ENCODE results near the gene NDUFB6. TPM values are rescaled to one million over a fixed set of nuclear protein-coding genes. Genes with fewer than 3 reads are reported as not detected.

Gene NDUFB6
- total RNA-seq, 4 donors from 2014 or later: 22.0 to 62.7 (median 33.5) TPM

- DNase-seq: no peak
- H3K4me3 ChIP-seq: no peak overlapping the region
- no peaks in the 10 kb centered on the region for H3K36me3 ChIP-seq
- H3K27me3 ChIP-seq: no peaks in the 10 kb centered on the region
- no peak overlapping the region for H3K27ac ChIP-seq
- no peaks in the 10 kb centered on the region for H3K9me3 ChIP-seq
- no peaks in the 10 kb centered on the region for H3K4me1 ChIP-seq
- TF ChIP-seq, protein P1, sequence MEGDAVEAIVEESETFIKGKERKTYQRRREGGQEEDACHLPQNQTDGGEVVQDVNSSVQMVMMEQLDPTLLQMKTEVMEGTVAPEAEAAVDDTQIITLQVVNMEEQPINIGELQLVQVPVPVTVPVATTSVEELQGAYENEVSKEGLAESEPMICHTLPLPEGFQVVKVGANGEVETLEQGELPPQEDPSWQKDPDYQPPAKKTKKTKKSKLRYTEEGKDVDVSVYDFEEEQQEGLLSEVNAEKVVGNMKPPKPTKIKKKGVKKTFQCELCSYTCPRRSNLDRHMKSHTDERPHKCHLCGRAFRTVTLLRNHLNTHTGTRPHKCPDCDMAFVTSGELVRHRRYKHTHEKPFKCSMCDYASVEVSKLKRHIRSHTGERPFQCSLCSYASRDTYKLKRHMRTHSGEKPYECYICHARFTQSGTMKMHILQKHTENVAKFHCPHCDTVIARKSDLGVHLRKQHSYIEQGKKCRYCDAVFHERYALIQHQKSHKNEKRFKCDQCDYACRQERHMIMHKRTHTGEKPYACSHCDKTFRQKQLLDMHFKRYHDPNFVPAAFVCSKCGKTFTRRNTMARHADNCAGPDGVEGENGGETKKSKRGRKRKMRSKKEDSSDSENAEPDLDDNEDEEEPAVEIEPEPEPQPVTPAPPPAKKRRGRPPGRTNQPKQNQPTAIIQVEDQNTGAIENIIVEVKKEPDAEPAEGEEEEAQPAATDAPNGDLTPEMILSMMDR (IDR thresholded peaks at IDR 0.05): no peak
Observed at GRCh38 chr9:32584784-32585183, 11.8 kb upstream of the NDUFB6 start.

DNA sequence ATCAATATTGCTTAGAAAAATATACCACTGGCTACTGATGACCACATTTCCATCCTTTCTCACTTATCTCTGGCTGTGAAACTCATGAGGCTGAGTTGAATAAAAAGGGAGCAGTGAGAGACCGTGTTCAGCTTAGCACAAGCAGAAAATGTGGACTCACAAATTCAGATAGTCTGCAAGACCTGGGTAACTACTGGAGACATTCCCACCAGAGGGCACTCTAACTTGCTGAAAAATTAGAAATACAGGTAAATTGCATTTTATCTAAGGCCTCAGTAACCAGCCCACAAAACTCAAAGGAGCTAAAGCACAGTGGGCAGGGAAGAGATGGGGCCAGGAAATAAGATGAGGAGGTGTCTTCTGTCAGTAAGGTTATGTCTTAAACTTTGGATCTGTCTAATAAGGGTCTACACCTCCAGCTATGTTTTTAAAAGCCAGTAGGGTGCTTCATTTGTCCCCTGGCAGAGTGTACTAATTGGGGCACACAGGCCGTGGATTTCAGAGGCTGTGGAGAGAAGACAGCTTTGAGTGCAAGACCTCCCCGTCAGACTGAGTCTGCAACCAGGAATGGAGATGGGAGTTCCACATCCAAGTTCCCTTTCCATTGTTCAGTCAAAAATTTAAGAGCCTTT lies 8.7 kb upstream of the NDUFB6 start:
- no peak overlapping the region for H3K27ac ChIP-seq
- TF ChIP-seq, protein P1 (IDR thresholded peaks at IDR 0.05): peak in 4 of 6 experiments; percentile 29 to 44 (median 36)
- TF ChIP-seq POLR2A (IDR thresholded peaks at IDR 0.05): no peak
- H3K9me3 ChIP-seq: no peaks in the 10 kb centered on the region
- no peaks in the 10 kb centered on the region for H3K4me1 ChIP-seq
- H3K36me3 ChIP-seq: no peaks in the 10 kb centered on the region
- H3K4me3 ChIP-seq: no peak overlapping the region
- H3K27me3 ChIP-seq: no peaks in the 10 kb centered on the region
- DNase-seq: peak in 1 of 3 donors; percentile 48

- H3K27me3 ChIP-seq: no peaks in the 10 kb centered on the region
- no peak overlapping the region for H3K4me3 ChIP-seq
- H3K4me1 ChIP-seq: no peaks in the 10 kb centered on the region
- no peak for DNase-seq
- H3K9me3 ChIP-seq: no peaks in the 10 kb centered on the region
- H3K27ac ChIP-seq: no peak overlapping the region
- TF ChIP-seq, protein P1 (IDR thresholded peaks at IDR 0.05): no peak
- TF ChIP-seq POLR2A (IDR thresholded peaks at IDR 0.05): no peak
- H3K36me3 ChIP-seq: no peaks in the 10 kb centered on the region
Observed at GRCh38 chr9:32580631-32581300, 7.8 kb upstream of the NDUFB6 start.

GRCh38 chr9:32579706-32580331 lies 6.9 kb upstream of the NDUFB6 start:
- Histone ChIP-seq H3K36me3 (no peaks in the 10 kb centered on the region), H3K27me3 (no peaks in the 10 kb centered on the region), H3K4me1 (no peaks in the 10 kb centered on the region), H3K27ac (no peak overlapping the region), H3K4me3 (no peak overlapping the region), H3K9me3 (no peaks in the 10 kb centered on the region)
- TF ChIP-seq POLR2A (IDR thresholded peaks at IDR 0.05): no peak
- TF ChIP-seq, protein P1 (IDR thresholded peaks at IDR 0.05): peak; percentile 74 to 93 (median 88)
- peak; percentile 76 to 94 (median 77) for DNase-seq

- Histone ChIP-seq H3K27ac (no peak overlapping the region), H3K9me3 (no peaks in the 10 kb centered on the region), H3K4me1 (no peaks in the 10 kb centered on the region), H3K27me3 (no peaks in the 10 kb centered on the region), H3K36me3 (no peaks in the 10 kb centered on the region), H3K4me3 (no peak overlapping the region)
- TF ChIP-seq POLR2A (IDR thresholded peaks at IDR 0.05): no peak
- TF ChIP-seq, protein P1 (IDR thresholded peaks at IDR 0.05): no peak
- DNase-seq: no peak
Observed at GRCh38 chr9:32578976-32579375, 6.0 kb upstream of the NDUFB6 start.

Measured in Peyer's patch (tissue), 4 donors.